ENCODE data around the gene WDR33. TPM values are rescaled to one million over a fixed set of nuclear protein-coding genes. Genes with fewer than 3 reads are reported as not detected.

The WDR33 gene
- total and polyA plus RNA-seq, 2 donors (not counting 3 experiments of a cell fraction or from before 2014, with no cell fraction given) = 16.4 to 52.5 TPM

DNA sequence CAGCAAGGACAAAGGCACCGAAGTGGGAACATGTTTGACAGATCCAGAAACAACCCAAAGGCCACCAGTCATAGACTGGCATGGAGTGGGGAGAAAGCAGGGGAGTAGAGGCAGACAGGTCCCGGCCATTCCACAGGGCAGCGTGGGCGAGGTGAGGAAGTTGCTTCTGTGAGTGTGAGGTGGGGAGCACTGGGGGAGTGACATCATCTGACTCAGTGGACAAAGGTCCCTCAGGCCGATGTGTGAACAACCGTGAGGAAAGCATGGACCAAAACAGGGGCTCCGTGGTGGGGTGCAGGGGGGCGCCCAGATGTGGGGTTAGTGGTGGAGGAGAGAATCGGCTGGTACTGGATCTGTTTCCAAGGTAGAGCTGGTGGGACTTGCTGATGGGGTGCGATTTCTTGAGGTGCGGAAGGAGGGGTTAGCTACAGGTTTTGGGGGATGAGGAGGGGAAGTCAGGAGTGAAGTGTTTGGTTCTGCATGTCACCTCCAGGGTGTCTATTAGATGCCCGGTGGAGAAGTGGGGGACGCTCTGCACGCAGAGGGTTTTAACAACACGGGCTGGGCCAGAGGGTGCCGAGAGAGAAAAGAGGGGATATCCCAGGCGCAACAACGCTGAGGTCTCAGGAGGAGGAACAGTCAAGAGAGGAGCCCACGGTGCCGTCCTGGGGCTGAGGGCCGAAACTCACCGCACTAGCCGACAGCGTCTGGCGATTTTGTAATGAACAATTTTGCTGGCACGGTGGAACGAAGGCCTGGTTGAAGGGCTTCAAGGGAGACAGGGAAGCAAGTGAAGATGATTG is 112.2 kb downstream of the WDR33 start:
- ChIA-PET CTCF (interaction anchor here (3.9 kb wide), 1 partner anchor 107 kb away, joined by 44 read pairs; no protein-coding TSS in a partner anchor), POLR2A (interaction anchor here (0.8 kb wide), 1 partner anchor 24 kb away, joined by 3 read pairs; the partner anchor contains the start of gene LIMS2)
- DNase-seq (ENCODE audit: low read depth, low spot score) (no peak), FAIRE-seq (no peak)
- no peaks in the 10 kb centered on the region for H3K9me3 ChIP-seq (replicated peaks; ENCODE audit: control insufficient read depth, insufficient read depth, low read length)
- H3K27me3 ChIP-seq (ENCODE audit: control insufficient read depth in 2 of 2, insufficient read depth in 2 of 2, low read length in 2 of 2) = no peaks in the 10 kb centered on the region
- H3K27ac ChIP-seq (ENCODE audit: insufficient read depth, low read depth, low read length) = no peak overlapping the region
- peaks cover 11% of the 10 kb centered on the region for H3K79me2 ChIP-seq (ENCODE audit: control insufficient read depth, insufficient read depth, low read length)
- intact Hi-C loops (cut with micrococcal nuclease) = no loop called here
- dilution Hi-C loops (cut with MboI; ENCODE audit: extremely low pct_ligation_motif_present, low sequenced_read_pairs) = no loop called here
- H2AFZ ChIP-seq (ENCODE audit: low read depth, low read length) = no peak overlapping the region
- TF ChIP-seq EZH2 (IDR thresholded peaks at IDR 0.05; ENCODE audit: borderline replicate concordance, low read depth, low read length, severe bottlenecking) (no peak), GATA2 (IDR thresholded peaks at IDR 0.05; ENCODE audit: insufficient read depth, insufficient read length, low read depth, low read length) (no peak), POLR2A (IDR thresholded peaks at IDR 0.05; ENCODE audit: low read depth, low read length) (no peak), POLR2AphosphoS5 (IDR thresholded peaks at IDR 0.05; ENCODE audit: insufficient read depth, low read depth, low read length) (no peak), MYC (IDR thresholded peaks at IDR 0.05; ENCODE audit: low read depth, low read length) (no peak), FOS (IDR thresholded peaks at IDR 0.05; ENCODE audit: borderline replicate concordance, insufficient read depth, low read length) (no peak)
- TF ChIP-seq, protein P1, sequence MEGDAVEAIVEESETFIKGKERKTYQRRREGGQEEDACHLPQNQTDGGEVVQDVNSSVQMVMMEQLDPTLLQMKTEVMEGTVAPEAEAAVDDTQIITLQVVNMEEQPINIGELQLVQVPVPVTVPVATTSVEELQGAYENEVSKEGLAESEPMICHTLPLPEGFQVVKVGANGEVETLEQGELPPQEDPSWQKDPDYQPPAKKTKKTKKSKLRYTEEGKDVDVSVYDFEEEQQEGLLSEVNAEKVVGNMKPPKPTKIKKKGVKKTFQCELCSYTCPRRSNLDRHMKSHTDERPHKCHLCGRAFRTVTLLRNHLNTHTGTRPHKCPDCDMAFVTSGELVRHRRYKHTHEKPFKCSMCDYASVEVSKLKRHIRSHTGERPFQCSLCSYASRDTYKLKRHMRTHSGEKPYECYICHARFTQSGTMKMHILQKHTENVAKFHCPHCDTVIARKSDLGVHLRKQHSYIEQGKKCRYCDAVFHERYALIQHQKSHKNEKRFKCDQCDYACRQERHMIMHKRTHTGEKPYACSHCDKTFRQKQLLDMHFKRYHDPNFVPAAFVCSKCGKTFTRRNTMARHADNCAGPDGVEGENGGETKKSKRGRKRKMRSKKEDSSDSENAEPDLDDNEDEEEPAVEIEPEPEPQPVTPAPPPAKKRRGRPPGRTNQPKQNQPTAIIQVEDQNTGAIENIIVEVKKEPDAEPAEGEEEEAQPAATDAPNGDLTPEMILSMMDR (IDR thresholded peaks at IDR 0.05; ENCODE audit: extremely low read depth in 1 of 2, insufficient read depth in 1 of 2, low read depth in 1 of 2, low read length in 2 of 2) = no peak
- H3K36me3 ChIP-seq (ENCODE audit: control insufficient read depth in 2 of 2, extremely low read depth in 1 of 2, insufficient read depth in 2 of 2, low read length in 2 of 2) = no peaks in the 10 kb centered on the region
- no peak overlapping the region for H3K4me2 ChIP-seq (ENCODE audit: insufficient read depth, low read length)
- no peaks in the 10 kb centered on the region for H3K9me1 ChIP-seq (replicated peaks; ENCODE audit: control insufficient read depth, extremely low read depth, insufficient read depth, low read length)
- no peak overlapping the region for H3K4me3 ChIP-seq (replicated peaks in 1 of 3; ENCODE audit: insufficient read depth in 1 of 3, low read depth in 1 of 3, low read length in 3 of 3)
- H3K4me1 ChIP-seq (ENCODE audit: control insufficient read depth, extremely low read depth, insufficient read depth, low read length) = peaks cover 23% of the 10 kb centered on the region
- H3K9ac ChIP-seq (replicated peaks; ENCODE audit: extremely low read depth, insufficient read depth, low read length) = no peak overlapping the region
- BruUV-seq (replicated peaks) = no TSS peak
- no peaks in the 10 kb centered on the region for H4K20me1 ChIP-seq (replicated peaks; ENCODE audit: control insufficient read depth, extremely low read depth, insufficient read depth, low read length)

Measured in endothelial cell of umbilical vein (primary cell).